Fibroblast of the aortic adventitia (primary cell): ENCODE data around the gene NCK2. TPM values are rescaled to one million over a fixed set of nuclear protein-coding genes. Genes with fewer than 3 reads are reported as not detected.

Experiments used
- DNase-seq: peaks from one replicate; pipeline ENCODE4 v3.0.0-alpha.2; 2010; ENCODE audit warnings: low read depth
- H3K4me3 ChIP-seq: 2 replicates; pipeline ENCODE4 v1.5.1; 2011; ENCODE audit warnings: low read depth, mild to moderate bottlenecking, control low read depth, low read length, moderate library complexity
- total RNA-seq: library from RNA; depleted of rRNA; stranded (reverse); fragments of >200 nt; gene quantifications from 2 replicates; pipeline ENCODE4 v1.2.3, GENCODE V29; 2012; ENCODE audit warnings: low replicate concordance
- TF ChIP-seq, protein P1 (sequence below): IDR thresholded peaks from 2 replicates; pipeline ENCODE4 v1.5.1; 2011; ENCODE audit warnings: mild to moderate bottlenecking, low read length, control low read depth, inconsistent platforms; ENCODE audit not compliant: insufficient read depth

The NCK2 gene
- total RNA-seq, 1 donor: 9.4 TPM

DNA sequence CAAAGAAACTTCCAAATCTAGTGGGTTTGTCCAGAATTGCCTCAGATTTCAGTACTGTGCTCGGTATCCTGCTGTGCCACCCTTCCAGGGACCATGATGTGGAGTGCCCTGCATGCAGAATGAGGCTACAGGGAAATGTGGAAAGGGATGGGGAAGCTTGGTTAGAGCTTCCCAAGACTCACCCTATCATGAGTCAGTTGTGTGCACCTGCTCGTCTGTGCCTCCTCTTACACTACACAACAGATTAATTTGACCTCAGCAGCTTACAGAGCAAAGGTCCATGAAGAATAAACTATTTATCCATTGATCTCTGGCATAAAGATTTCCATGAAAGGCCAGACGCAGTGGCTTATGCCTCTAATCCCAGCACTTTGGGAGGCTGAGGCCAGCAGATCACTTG, 21.3 kb upstream of the NCK2 start:
- H3K4me3 ChIP-seq: no peak overlapping the region
- TF ChIP-seq, protein P1, sequence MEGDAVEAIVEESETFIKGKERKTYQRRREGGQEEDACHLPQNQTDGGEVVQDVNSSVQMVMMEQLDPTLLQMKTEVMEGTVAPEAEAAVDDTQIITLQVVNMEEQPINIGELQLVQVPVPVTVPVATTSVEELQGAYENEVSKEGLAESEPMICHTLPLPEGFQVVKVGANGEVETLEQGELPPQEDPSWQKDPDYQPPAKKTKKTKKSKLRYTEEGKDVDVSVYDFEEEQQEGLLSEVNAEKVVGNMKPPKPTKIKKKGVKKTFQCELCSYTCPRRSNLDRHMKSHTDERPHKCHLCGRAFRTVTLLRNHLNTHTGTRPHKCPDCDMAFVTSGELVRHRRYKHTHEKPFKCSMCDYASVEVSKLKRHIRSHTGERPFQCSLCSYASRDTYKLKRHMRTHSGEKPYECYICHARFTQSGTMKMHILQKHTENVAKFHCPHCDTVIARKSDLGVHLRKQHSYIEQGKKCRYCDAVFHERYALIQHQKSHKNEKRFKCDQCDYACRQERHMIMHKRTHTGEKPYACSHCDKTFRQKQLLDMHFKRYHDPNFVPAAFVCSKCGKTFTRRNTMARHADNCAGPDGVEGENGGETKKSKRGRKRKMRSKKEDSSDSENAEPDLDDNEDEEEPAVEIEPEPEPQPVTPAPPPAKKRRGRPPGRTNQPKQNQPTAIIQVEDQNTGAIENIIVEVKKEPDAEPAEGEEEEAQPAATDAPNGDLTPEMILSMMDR: no peak
- no peak for DNase-seq

DNA sequence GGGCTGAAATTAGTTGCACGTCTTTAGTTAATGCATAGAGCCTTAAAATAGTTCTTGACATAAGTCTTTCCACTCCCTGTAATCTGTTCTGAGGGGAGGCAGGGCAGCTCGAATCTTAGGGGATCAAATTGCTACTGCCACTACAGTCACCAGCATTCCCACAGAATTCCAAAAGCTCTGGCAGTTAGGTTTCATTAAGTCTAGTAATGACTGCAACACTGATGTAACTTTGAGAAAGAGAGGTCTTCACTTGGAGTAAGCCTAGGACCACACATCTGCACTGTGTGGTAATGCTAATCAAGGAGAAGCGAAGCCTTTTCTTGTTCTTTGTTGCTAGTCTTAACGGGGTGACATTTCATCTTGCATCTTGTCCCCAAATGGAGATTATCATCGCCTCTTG, 19.3 kb upstream of the NCK2 start:
- TF ChIP-seq, protein P1: no peak
- no peak for DNase-seq
- H3K4me3 ChIP-seq: no peak overlapping the region

DNA sequence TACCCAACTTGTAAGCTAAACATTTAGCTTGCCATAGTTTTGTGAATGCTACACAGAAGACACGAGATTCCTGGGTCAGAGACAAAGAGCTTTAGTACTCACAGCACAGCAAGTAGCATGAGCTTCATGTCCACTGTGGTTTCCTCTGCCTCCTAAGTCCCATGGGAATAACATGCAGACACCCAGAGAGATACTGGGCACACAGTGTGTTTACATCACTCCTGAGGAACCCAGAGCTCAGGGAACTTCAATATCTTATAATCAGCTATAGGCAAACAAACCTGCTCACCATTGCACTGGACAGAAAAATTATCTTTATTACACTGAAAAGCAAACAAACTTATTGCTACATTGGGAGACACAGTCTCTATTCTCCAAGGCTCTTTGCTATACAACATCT, 14.5 kb upstream of the NCK2 start:
- TF ChIP-seq, protein P1: no peak
- no peak for DNase-seq
- no peak overlapping the region for H3K4me3 ChIP-seq

DNA sequence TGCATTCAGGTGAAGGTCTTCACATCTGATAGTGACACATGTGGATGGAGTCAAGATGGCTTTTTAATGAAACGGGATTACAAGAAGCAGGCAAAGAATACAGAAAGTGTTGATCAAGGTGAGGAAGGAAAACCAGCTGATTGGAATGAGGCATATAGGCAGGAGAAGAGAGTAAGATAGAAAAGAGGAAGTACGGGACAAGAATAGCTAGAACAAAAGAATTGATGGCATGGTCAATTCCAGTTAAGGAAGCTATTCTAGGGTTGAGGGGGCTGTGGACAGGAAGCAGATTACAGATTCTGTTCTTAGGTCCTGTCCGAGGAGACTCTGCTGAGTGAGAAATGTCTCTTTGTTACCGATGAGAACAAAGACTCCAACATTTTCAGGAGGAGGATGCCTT, 13.2 kb upstream of the NCK2 start:
- TF ChIP-seq, protein P1: no peak
- DNase-seq: no peak
- no peak overlapping the region for H3K4me3 ChIP-seq

DNA sequence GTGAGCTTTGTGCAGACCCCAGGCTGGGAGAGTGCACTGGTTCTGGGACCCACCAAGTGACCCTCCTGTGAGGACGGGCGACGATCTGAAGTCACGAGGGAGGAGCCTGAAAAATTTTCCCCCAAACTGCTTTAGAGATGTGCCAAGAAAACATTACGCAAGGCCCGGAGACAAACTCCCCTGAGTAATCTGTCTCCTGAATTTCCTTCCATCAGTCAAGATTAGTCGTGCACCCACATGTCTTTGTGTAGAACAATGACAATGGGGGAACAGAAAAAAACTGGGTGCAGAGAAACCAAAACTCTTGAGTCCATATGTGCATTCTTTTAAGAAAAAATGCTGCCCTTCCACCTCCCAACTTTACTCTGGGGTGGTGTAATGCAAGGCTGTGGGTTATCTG, 12.6 kb upstream of the NCK2 start:
- TF ChIP-seq, protein P1: no peak
- no peak overlapping the region for H3K4me3 ChIP-seq
- DNase-seq: peak; percentile 16

DNA sequence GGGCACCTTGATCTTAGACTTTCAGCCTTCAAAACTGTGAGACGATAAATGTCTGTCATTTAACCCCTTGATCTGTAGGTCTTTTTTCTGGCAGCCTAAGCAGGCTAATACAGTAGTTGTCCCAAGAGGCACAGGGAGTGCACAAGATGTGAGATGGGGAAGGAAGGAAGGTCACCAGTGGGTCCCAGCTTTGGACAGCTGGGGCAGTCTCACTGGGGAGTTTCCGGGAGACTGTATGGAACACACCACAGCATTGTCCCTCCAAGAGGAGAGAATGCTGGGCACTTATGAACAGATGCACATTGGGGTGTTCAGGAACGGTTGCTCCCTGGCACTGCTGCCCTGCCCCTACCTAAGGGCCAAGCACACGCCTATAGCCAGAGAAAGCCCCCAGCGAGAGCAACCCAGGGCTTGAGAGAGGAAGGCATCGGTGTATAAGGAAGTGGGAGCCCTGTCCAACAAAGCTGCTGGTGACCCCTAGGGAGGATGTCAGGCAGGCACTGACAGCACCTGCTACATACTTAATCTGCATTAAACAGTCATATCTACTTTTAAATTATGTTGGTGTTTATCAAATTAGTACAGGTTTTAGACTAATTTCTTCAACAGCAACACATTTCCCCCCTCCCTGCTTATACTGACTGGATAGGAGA, 11.6 kb upstream of the NCK2 start:
- TF ChIP-seq, protein P1: no peak
- no peak for DNase-seq
- H3K4me3 ChIP-seq: no peak overlapping the region

DNA sequence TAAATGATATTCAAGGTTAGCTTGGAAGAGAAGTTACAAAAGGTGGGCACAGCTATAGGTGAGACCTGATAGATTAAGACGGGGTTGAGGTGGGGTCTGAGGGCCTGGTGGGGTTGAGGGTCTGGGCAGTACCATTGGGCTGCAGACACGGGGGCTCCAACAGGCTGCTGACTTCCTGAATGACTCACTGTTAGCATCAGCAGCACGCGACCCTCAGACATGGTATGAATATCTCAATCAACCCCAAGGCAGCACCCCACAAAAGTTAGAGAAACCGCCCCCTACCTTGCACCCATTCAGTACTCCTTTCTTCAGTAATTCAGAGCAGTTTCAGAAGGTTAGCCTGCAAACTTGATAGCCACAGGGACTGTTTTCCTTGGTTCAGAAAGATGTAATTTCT, 10.8 kb upstream of the NCK2 start:
- TF ChIP-seq, protein P1: no peak

More for the DNA sequence above, 10.8 kb upstream of the NCK2 start:
- DNase-seq: no peak
- no peak overlapping the region for H3K4me3 ChIP-seq
